Measurements from ENCODE around the gene TMEFF2. TPM values are rescaled to one million over a fixed set of nuclear protein-coding genes. Genes with fewer than 3 reads are reported as not detected.

Gene TMEFF2
- total and polyA plus RNA-seq, 2 of the 8 experiments (the other 6 are each of a cell fraction or from before 2014, with no cell fraction given), result 0.91 to 3.7 TPM

DNA sequence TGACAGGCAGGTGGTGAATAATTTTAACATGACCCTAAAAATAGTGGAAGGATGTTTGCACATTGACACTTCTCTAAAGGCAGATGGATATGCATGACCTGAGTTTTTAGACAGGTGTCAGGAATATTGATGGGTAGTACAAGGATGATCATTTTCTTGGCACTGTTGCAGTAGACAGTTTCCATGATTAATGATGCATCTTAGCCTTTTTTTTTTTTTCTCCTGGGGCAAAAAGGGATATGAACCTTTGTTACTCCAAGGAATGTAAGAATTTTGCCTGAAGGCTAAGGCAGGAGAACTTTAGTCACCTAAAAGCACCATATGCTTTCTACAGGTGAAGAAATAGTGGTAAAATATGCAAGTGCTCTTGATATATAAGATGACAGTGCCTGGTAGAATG is 211.5 kb downstream of the TMEFF2 start:
- Histone ChIP-seq H4K20me1 (replicated peaks in 1 of 2; ENCODE audit: control insufficient read depth in 1 of 2, insufficient read depth in 2 of 2, low read length in 2 of 2) (no peaks in the 10 kb centered on the region), H3K27me3 (replicated peaks in 1 of 4; ENCODE audit: control insufficient read depth in 3 of 4, extremely low read depth in 1 of 4, insufficient read depth in 3 of 4, low read length in 3 of 4) (no peaks in the 10 kb centered on the region), H3K27ac (ENCODE audit: low read depth, low read length) (no peak overlapping the region), H3K4me3 (ENCODE audit: extremely low read depth in 1 of 4, insufficient read depth in 2 of 4, low read depth in 3 of 4, low read length in 4 of 4) (no peak overlapping the region), H3K9ac (replicated peaks in 1 of 4; ENCODE audit: extremely low read depth in 1 of 4, low read depth in 3 of 4, low read length in 3 of 4) (no peak overlapping the region), H3K79me2 (ENCODE audit: control insufficient read depth in 1 of 2, insufficient read depth in 2 of 2, low read length in 2 of 2) (no peaks in the 10 kb centered on the region), H2BK12ac (ENCODE audit: low read depth, low read length) (no peak overlapping the region), H3K4me2 (ENCODE audit: insufficient read depth in 1 of 2, low read depth in 2 of 2, low read length in 2 of 2) (no peak overlapping the region), H3K14ac (ENCODE audit: insufficient read length) (no peak overlapping the region), H3K9me3 (ENCODE audit: insufficient read depth in 2 of 2, low read depth in 1 of 2, low read length in 1 of 2) (no peaks in the 10 kb centered on the region), H4K91ac (replicated peaks; ENCODE audit: insufficient read length, low read length) (no peak overlapping the region), H2BK20ac (ENCODE audit: low read length) (no peak overlapping the region), H2BK5ac (ENCODE audit: low read depth, low read length) (no peak overlapping the region), H4K8ac (ENCODE audit: extremely low read depth, insufficient read depth, low read length) (no peak overlapping the region), H3K23me2 (ENCODE audit: low read depth, low read length) (no peaks in the 10 kb centered on the region), H2BK15ac (ENCODE audit: low read length) (no peak overlapping the region), H4K5ac (ENCODE audit: insufficient read length, low read depth, low read length) (no peak overlapping the region), H3K4ac (replicated peaks; ENCODE audit: insufficient read length, low read depth, low read length) (no peak overlapping the region), H2AK5ac (ENCODE audit: low read depth, low read length) (no peak overlapping the region), H3K23ac (ENCODE audit: insufficient read length) (no peak overlapping the region), H2AFZ (ENCODE audit: low read length) (no peak overlapping the region), H3K4me1 (replicated peaks in 1 of 4; ENCODE audit: control insufficient read depth in 3 of 4, insufficient read depth in 4 of 4, low read length in 3 of 4) (peaks cover 0 to 13% (median 2%) of the 10 kb centered on the region in 4 experiments; a peak in 1 of 7 replicates), H3K36me3 (ENCODE audit: control insufficient read depth in 2 of 4, insufficient read depth in 4 of 4, low read length in 3 of 4) (no peaks in the 10 kb centered on the region), H3K79me1 (ENCODE audit: low read depth, low read length) (no peaks in the 10 kb centered on the region), H3K56ac (replicated peaks; ENCODE audit: insufficient read length, low read depth, low read length) (no peak overlapping the region), H3K18ac (ENCODE audit: extremely low read depth, low read length) (no peak overlapping the region), H2BK120ac (replicated peaks; ENCODE audit: low read depth, low read length) (no peak overlapping the region)
- TF ChIP-seq, protein P1, sequence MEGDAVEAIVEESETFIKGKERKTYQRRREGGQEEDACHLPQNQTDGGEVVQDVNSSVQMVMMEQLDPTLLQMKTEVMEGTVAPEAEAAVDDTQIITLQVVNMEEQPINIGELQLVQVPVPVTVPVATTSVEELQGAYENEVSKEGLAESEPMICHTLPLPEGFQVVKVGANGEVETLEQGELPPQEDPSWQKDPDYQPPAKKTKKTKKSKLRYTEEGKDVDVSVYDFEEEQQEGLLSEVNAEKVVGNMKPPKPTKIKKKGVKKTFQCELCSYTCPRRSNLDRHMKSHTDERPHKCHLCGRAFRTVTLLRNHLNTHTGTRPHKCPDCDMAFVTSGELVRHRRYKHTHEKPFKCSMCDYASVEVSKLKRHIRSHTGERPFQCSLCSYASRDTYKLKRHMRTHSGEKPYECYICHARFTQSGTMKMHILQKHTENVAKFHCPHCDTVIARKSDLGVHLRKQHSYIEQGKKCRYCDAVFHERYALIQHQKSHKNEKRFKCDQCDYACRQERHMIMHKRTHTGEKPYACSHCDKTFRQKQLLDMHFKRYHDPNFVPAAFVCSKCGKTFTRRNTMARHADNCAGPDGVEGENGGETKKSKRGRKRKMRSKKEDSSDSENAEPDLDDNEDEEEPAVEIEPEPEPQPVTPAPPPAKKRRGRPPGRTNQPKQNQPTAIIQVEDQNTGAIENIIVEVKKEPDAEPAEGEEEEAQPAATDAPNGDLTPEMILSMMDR (IDR thresholded peaks at IDR 0.05; ENCODE audit: control extremely low read depth in 1 of 3, insufficient read depth in 1 of 3, low read depth in 1 of 3, low read length in 3 of 3), result no peak
- TF ChIP-seq EP300 (IDR thresholded peaks at IDR 0.05; ENCODE audit: borderline replicate concordance in 1 of 2, low read depth in 2 of 2, low read length in 2 of 2) (no peak), KDM5A (IDR thresholded peaks at IDR 0.05; ENCODE audit: low read length) (no peak), MAFK (IDR thresholded peaks at IDR 0.05; ENCODE audit: low read depth, low read length) (no peak), RAD21 (IDR thresholded peaks at IDR 0.05 in 1 of 2, conservative IDR thresholded peaks at IDR 0.05 in 1 of 2; ENCODE audit: low read depth in 2 of 2, low read length in 2 of 2) (no peak)
- ChIA-PET CTCF (ENCODE audit: partially characterized antibody) (no interaction called here), POLR2A (ENCODE audit: partially characterized antibody) (no interaction called here)
- DNase-seq (ENCODE audit: low read depth in 1 of 2, low spot score in 2 of 2) (no peak), FAIRE-seq (no peak)

Measured in H1 (cell line).